Stimulated activated CD8-positive, alpha-beta memory T cell treated with anti-CD3 and anti-CD28 coated beads, Interleukin-2, amount 100 ng/mL, for 1 hour (primary cell): ENCODE results near the gene ARCN1.

Experiments
- DNase-seq, 2 donors: peaks; one replicate each; pipeline ENCODE4 v3.0.0-alpha.2; 2020; ENCODE audit warnings: low read depth in 2 of 2

ARCN1 gene

DNA sequence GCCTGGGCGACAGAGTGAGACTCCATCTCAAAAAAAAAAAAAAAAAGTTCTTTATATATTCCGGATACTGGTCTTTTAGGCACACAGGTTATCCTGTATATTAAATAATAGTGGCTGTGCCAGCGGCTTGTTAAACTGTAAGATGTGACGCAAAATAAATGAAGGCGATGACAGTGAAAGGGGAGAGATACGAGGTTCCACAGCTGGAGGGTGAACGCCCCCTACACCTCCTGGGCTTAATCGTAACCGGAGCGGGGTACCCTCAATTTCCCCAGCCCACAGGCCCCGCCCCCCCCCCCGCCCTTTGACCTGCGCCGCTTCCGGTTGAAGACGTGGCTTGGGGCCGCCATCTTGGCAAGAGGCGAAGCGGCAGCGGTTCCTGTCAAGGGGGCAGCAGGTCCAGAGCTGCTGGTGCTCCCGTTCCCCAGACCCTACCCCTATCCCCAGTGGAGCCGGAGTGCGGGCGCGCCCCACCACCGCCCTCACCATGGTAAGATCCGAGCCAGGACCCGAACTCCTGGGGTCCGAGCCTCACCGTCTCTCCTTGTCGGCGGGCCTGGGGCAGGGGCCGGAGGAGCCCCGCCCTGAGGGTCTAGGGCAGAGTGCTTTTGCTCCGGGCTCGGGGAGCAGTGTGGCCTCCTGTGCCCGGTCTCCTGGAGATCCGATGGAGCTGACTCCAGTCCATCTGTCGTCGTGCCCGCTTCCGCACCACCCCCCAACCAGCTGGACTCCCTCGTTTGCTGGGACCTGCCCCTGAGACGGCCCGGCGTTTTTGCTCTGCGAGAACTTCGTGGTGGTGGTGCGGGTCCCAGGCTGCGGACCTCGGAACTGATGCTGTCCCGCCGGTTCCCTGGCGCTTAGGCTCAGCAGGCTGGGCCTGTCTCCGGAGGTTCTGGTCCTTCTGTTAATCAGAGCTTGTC is at the start of gene ARCN1:
Gene ARCN1 (plus strand): TSS at position 349 of the 920 bp plus-strand sequence. CDS start 139 bp downstream, at position 488.
- peak; percentile 56 to 63 for DNase-seq

DNA sequence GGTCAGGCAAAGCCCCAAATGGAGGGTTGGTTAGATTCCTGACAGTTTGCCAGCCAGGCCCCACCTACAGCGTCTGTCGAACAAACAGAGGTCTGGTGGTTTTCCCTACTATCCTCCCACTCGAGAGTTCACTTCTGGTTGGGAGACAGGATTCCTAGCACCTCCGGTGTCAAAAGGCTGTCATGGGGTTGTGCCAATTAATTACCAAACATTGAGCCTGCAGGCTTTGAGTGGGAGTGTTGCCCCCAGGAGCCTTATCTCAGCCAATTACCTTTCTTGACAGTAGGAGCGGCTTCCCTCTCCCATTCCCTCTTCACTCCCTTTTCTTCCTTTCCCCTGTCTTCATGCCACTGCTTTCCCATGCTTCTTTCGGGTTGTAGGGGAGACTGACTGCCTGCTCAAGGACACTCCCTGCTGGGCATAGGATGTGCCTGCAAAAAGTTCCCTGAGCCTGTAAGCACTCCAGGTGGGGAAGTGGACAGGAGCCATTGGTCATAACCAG is 49.6 kb upstream of the ARCN1 start:
- DNase-seq: no peak

- DNase-seq: no peak
Observed at GRCh38 chr11:118524356-118524755, 47.9 kb upstream of the ARCN1 start.

DNA sequence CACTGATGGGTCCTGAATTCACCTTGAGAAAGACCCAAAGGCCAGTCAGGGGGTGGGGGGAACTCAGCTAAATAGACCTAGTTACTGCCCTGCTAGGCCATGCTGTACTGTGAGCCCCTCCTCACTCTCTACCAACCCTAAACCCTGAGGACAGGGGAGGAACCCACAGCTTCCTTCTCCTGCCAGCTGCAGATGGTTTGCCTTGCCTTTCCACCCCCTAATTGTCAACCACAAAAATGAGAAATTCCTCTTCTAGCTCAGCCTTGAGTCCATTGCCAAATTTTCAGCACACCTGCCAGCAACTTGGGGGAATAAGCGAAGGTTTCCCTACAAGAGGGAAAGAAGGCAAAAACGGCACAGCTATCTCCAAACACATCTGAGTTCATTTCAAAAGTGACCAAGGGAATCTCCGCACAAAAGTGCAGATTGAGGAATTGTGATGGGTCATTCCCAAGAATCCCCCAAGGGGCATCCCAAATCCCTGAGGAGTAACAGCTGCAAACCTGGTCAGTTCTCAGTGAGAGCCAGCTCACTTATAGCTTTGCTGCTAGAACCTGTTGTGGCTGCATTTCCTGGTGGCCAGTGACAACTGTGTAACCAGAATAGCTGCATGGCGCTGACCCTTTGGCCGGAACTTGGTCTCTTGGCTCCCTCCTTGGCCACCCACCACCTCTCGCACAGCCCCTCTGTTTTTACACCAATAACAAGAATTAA is 47.3 kb upstream of the ARCN1 start:
- DNase-seq: no peak

DNA sequence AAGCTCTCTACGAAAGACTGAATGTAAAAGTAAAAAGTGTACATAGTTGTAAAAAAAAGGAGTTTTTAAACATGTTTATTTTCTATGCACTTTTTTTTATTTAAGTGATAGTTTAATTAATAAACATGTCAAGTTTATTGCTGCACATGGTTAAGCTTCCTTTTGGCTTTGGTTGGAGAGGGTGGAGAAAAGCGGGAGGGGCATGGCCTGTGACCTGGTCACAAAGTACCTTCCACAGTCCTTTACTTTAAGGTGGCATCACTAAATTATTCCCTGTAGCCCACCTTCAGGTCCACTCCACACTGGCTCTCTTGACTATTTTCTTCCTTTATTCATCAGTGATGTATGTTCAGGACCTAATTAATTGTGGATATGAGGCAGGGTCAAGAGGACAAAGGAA is 45.5 kb upstream of the ARCN1 start:
- no peak for DNase-seq

- DNase-seq: no peak
Observed at GRCh38 chr11:118527109-118527508, 45.1 kb upstream of the ARCN1 start, which contains the start of gene TTC36. Gene TTC36, plus strand, starts transcription at chr11:118527474. Its CDS starts 21 bp downstream, at chr11:118527495.

DNA sequence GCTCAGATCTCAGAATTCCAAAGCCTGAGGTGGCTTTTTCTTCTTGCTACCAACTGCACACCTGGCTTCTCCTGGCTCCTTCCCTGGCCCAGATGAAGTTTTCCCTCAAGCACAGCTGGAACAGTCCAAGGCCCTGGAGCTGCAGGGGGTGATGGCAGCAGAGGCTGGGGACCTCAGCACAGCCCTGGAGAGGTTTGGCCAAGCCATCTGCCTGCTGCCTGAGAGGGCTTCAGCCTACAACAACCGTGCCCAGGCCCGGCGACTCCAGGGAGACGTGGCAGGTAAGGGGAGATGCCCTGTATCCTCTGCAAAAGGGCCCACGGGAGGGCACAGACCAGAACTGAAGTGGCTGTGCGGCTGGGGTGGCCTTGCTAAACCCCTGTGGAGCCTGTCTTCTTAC is 43.7 kb upstream of the ARCN1 start:
- no peak for DNase-seq

- no peak for DNase-seq
Observed at GRCh38 chr11:118529584-118530175, 42.5 kb upstream of the ARCN1 start.

DNA sequence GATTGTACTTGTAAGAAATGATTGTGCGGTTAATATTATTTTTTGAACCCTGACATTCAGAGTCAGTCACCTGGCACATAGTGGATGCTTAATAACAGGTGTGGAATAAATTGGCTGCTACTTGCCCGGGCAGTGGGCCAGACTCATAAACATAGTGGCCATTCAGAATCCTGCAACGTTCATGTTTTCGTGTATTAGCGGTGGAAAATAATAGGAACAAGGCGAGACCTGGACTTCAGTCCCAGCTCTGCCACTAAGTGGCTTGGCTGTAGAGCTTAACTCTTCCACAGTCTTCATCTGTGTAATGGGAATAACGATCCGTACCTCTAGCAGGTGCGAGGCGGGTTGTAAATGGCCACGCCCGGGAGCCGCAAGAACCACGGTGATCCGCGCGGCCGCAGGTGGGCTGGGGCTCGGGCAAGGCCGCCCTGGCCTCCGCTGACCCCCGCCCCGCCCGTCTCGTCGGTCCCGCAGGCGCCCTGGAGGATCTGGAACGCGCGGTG is 42.0 kb upstream of the ARCN1 start:
- DNase-seq: no peak

DNA sequence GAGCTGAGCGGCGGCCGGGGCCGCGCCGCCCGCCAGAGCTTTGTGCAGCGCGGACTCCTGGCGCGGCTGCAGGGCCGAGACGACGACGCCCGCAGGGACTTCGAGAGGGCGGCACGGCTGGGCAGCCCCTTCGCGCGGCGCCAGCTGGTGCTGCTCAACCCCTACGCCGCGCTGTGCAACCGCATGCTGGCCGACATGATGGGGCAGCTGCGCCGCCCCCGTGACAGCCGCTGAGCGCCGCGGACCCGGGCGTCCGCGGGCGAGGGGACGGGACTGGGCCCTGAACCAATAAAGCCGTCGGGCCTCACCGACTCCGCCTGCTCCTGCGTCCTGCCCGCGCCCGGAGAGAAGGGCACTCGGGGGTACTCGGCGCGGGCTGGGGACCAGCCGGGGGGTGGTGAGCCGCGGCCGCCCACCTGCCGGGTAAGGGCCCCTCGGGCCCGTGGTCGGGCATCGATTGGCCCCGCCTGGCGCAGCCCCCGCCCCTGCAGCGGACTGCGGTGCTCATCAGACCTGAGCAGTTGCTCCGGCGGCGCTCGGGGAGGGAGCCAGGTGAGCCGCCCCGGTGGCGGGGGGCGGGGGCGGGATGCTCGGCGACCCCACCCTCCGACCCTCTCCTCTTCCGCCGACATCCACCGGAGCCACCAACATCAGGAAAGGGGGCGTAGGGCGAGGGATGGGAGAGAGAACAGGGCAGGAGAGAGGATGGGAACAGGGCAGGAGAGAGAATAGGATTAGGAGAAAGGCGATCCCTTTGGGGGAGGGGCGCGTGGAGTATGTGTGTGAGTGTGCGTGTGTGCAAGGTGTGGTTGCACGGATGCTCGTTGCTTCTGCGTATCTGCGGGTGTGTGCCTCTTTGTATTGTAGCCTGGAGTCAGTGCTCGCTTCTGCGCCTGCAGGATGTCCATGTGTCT is 41.3 kb upstream of the ARCN1 start, which contains the start of gene TMEM25:
Gene TMEM25 (plus strand): TSS at position 510 of the 914 bp plus-strand sequence. CDS start 610 bp downstream, outside the sequence.
- peak; percentile 38 to 45 for DNase-seq

DNA sequence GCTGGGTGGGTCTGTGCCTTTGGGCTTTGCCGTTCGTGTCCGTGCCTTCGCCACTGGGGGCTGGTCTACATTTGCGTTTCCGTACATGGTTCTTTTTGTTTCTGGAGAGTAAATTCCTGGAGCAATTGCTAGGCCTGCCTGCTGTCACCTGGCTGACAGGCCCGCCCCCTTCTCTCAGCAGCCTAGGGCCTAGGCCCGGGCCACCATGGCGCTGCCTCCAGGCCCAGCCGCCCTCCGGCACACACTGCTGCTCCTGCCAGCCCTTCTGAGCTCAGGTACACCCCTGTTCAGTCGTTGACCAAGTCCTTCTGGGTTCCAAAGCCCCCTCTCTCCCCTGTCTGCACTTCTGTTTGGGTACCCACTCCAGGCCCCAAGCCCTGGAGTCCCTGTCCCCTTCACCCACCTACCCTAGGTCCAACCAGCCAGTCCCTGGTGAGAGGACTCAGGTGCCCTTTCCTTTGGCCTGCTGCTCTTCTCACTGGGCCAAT is 40.6 kb upstream of the ARCN1 start:
- DNase-seq: no peak

DNA sequence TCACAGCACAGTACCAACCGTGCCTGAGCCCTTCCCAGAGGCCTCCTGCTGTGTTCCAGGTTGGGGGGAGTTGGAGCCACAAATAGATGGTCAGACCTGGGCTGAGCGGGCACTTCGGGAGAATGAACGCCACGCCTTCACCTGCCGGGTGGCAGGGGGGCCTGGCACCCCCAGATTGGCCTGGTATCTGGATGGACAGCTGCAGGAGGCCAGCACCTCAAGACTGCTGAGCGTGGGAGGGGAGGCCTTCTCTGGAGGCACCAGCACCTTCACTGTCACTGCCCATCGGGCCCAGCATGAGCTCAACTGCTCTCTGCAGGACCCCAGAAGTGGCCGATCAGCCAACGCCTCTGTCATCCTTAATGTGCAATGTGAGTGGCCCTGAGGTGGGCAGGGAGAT is 40.1 kb upstream of the ARCN1 start:
- DNase-seq: no peak

DNA sequence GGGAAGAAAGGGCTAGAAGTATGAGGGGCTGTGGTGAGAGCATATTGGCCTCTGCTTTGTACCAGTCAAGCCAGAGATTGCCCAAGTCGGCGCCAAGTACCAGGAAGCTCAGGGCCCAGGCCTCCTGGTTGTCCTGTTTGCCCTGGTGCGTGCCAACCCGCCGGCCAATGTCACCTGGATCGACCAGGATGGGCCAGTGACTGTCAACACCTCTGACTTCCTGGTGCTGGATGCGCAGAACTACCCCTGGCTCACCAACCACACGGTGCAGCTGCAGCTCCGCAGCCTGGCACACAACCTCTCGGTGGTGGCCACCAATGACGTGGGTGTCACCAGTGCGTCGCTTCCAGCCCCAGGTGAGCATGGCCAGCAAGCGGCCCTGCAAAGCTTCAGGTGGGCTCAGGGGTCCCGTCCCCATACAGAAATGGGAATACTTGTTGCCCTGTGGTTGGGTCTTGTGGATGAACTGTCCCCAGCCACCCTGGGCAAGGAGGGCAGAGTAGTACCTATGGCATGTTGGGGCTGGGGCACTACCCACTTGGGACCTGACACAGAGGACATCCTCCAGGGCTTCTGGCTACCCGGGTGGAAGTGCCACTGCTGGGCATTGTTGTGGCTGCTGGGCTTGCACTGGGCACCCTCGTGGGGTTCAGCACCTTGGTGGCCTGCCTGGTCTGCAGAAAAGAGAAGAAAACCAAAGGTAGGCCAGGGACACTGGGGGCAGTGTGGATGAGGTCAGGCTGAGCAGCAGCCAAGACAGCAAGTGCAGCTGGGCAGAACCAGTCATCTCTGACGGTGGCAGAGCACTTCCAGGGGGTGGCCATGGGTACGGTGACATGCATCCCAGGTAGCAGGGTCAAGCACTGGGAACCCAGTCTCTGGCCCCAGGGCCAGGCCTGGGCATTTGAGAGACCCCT is 39.1 kb upstream of the ARCN1 start:
- DNase-seq: no peak

DNA sequence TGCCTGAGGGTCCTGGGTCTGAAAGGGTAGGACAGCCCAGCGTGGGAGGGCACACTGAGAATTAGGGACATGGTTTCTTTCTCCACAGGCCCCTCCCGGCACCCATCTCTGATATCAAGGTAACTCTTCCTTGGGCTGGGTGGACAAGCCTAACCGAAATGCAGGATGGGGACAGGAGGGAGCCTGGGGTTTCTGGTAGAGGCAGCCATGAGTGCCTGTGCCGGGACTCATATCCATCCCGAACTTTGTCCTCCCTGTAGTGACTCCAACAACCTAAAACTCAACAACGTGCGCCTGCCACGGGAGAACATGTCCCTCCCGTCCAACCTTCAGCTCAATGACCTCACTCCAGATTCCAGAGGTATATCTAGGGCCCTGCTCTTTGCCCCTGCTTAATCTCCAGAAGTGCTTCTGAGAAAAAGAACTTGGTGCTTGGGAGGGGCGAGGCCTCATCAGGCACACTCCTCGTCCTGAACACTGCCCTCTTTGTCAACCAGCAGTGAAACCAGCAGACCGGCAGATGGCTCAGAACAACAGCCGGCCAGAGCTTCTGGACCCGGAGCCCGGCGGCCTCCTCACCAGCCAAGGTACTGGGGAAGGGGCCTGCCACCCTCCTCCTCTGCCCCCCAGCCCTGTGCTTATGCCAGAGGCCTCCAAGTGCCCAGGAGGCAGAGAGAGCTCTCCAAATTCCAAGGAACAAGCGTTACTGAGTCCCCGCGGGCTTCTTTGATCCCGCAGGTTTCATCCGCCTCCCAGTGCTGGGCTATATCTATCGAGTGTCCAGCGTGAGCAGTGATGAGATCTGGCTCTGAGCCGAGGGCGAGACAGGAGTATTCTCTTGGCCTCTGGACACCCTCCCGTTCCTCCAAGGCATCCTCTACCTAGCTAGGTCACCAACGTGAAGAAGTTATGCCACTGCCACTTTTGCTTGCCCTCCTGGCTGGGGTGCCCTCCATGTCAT is 38.2 kb upstream of the ARCN1 start:
- DNase-seq: no peak

- DNase-seq: no peak
Observed at GRCh38 chr11:118535261-118535660, 36.9 kb upstream of the ARCN1 start.

DNA sequence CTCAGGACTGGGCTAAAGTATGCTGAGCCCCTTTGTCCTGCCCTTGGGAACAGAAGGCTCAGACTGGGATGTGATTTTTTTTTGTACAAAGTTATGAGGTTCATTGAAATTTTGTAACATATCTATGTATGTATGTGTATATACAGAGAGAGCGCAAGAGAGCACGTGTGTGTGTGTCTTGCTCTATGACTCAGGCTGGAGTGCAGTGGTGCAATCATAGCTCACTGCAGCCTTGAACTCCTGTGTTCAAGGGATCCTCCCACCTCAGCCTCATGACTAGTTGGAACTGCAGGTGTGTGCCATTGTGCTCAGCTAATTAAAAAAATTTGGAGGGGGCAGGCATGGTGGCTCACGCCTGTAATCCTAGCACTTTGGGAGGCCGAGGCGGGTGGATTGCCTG is 35.5 kb upstream of the ARCN1 start:
- no peak for DNase-seq

DNA sequence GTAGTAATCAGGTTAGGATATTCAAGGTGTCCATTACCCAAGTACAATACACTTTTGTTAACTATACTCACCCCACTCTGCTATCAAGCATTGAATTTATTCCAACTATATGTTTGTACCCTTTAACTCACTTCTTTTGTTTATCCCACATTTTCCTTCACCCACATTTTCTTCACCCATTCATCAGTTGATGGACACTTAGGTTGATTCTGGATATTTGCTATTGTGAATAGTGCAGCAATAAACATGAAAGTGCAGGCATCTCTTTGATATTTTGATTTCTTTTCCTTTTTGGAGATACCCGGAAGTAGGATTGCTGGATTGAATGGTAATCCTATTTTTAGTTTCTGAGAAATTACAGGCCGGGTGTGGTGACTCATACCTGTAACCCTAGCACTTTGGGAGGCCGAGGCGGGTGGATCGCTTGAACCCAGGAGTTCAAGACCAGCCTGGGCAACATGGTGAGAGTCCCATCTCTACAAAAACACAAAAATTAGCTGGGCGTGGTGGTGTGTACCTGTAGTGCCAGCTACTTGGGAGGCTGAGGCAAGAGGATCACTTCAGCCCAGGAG is 34.7 kb upstream of the ARCN1 start:
- DNase-seq: no peak
